GM21786 (cell line): ENCODE data around the gene CCDC30.
A peak's percentile ranks its signal among the peaks of the same experiment; 100 is the strongest.

Source experiments
- ATAC-seq: cut with Tn5 transposase; IDR thresholded peaks from one replicate; pipeline ENCODE4 v1.9.1; 2021; ENCODE audit not compliant: unreplicated experiment

Gene CCDC30

GRCh38 chr1:42639116-42639515 lies 176.0 kb downstream of the CCDC30 start:
- ATAC-seq, result no peak

- no peak for ATAC-seq
Observed at GRCh38 chr1:42646056-42646455, 183.0 kb downstream of the CCDC30 start.

GRCh38 chr1:42657201-42657600 lies 194.1 kb downstream of the CCDC30 start:
- no peak for ATAC-seq

GRCh38 chr1:42657981-42658876 lies 195.1 kb downstream of the CCDC30 start, which contains the start of gene PPIH:
Gene PPIH, plus strand, starts transcription at chr1:42658423. Its CDS starts 24 bp downstream, at chr1:42658447.
- ATAC-seq, result peak; percentile 94

- no peak for ATAC-seq
Observed at GRCh38 chr1:42658877-42659337, 195.8 kb downstream of the CCDC30 start.

GRCh38 chr1:42660907-42661500 lies 197.9 kb downstream of the CCDC30 start:
- ATAC-seq, result no peak

GRCh38 chr1:42669936-42670335 lies 206.8 kb downstream of the CCDC30 start:
- ATAC-seq, result no peak

- no peak for ATAC-seq
Observed at GRCh38 chr1:42670425-42670824, 207.3 kb downstream of the CCDC30 start.

- ATAC-seq, result no peak
Observed at GRCh38 chr1:42674214-42674613, 211.1 kb downstream of the CCDC30 start.

GRCh38 chr1:42674682-42675081 lies 211.6 kb downstream of the CCDC30 start:
- ATAC-seq, result no peak

- no peak for ATAC-seq
Observed at GRCh38 chr1:42675467-42675866, 212.4 kb downstream of the CCDC30 start.

- ATAC-seq, result no peak
Observed at GRCh38 chr1:42676534-42677087, 213.5 kb downstream of the CCDC30 start.

GRCh38 chr1:42679364-42679983 lies 216.4 kb downstream of the CCDC30 start:
- no peak for ATAC-seq

GRCh38 chr1:42680055-42680454 lies 217.0 kb downstream of the CCDC30 start:
- no peak for ATAC-seq

GRCh38 chr1:42680921-42681683 lies 218.0 kb downstream of the CCDC30 start:
- ATAC-seq, result no peak

GRCh38 chr1:42681741-42682483 lies 218.8 kb downstream of the CCDC30 start, which contains the start of gene YBX1:
Gene YBX1, plus strand, starts transcription at chr1:42682418. Its CDS starts 148 bp downstream, at chr1:42682566.
- ATAC-seq, result peak; percentile 94

GRCh38 chr1:42682484-42682738 lies 219.3 kb downstream of the CCDC30 start:
- peak; percentile 8 for ATAC-seq

GRCh38 chr1:42682739-42683531 lies 219.8 kb downstream of the CCDC30 start:
- ATAC-seq, result peak; percentile 29

- no peak for ATAC-seq
Observed at GRCh38 chr1:42684139-42684538, 221.1 kb downstream of the CCDC30 start.
